K562 (cell line): ENCODE data around the gene CPT1B. TPM values are rescaled to one million over a fixed set of nuclear protein-coding genes. Genes with fewer than 3 reads are reported as not detected.

Experiments
- KDM1A ChIP-seq, 2 experiments: fragments of 450-650 bp; IDR thresholded peaks; 2 replicates each; pipeline ENCODE4 v1.6.1; 2016; ENCODE audit warnings: mild to moderate bottlenecking in 2 of 2
- RAD21 ChIP-seq, 2 experiments: fragments of 250-450 bp in 1 of 2; fragments of 450-650 bp in 1 of 2; sonication (Bioruptor Pico) in 1 of 2; formaldehyde crosslinking in 1 of 2; IDR thresholded peaks in 1 of 2; conservative IDR thresholded peaks in 1 of 2; 2 replicates each; pipeline versions ENCODE4 v1.4.0 to v1.8.0; 2020 to 2022; ENCODE audit warnings: mild to moderate bottlenecking in 2 of 2, moderate library complexity in 1 of 2
- polyA plus RNA-seq, 8 experiments: library from polyadenylated mRNA; depleted of rRNA in 4 of 8; stranded (reverse) in 5 of 8; unstranded in 3 of 8; fragments of >200 nt; fragmentation: Nextera tagmentation in 2 of 8; fragmentation: Illumina TruSeq in 1 of 8; extraction: Ambion mirVana in 2 of 8; extraction: Trizol in 1 of 8; gene quantifications; 2 replicates each; pipeline versions ENCODE4 v1.2.1 to v1.2.3, GENCODE V29; 2011 to 2014; ENCODE audit warnings: inconsistent platforms in 1 of 8, missing spikeins in 1 of 8
- total RNA-seq, 7 experiments: library from RNA; depleted of rRNA in 6 of 7; stranded (reverse); fragments of >200 nt in 6 of 7; fragmentation: Illumina TruSeq in 2 of 7; extraction: Trizol in 2 of 7; gene quantifications; 2 replicates each; pipeline versions ENCODE4 v1.2.1 to v1.2.3, GENCODE V29; 2011 to 2021; ENCODE audit warnings: low replicate concordance in 1 of 7
- TF ChIP-seq, protein P1 (sequence below): IDR thresholded peaks from 2 replicates; pipeline ENCODE4 v1.6.1; 2016; ENCODE audit warnings: missing genetic modification characterization, missing compliant biosample characterization
- TF ChIP-seq, protein P2 (sequence below): fragments of 450-650 bp; IDR thresholded peaks from 2 replicates; pipeline ENCODE4 v1.7.0; 2016; ENCODE audit warnings: borderline replicate concordance
- TF ChIP-seq, protein P3 (sequence below): fragments of 450-650 bp; conservative IDR thresholded peaks from 2 replicates; pipeline ENCODE4 v1.6.1; 2016; ENCODE audit warnings: missing genetic modification characterization, low read depth, mild to moderate bottlenecking, control low read depth, missing compliant biosample characterization

CPT1B gene
- total and polyA plus RNA-seq, 9 of the 15 experiments (the other 6 are each of a cell fraction or from before 2014, with no cell fraction given): 0.35 to 6.1 (median 2.6) TPM

DNA sequence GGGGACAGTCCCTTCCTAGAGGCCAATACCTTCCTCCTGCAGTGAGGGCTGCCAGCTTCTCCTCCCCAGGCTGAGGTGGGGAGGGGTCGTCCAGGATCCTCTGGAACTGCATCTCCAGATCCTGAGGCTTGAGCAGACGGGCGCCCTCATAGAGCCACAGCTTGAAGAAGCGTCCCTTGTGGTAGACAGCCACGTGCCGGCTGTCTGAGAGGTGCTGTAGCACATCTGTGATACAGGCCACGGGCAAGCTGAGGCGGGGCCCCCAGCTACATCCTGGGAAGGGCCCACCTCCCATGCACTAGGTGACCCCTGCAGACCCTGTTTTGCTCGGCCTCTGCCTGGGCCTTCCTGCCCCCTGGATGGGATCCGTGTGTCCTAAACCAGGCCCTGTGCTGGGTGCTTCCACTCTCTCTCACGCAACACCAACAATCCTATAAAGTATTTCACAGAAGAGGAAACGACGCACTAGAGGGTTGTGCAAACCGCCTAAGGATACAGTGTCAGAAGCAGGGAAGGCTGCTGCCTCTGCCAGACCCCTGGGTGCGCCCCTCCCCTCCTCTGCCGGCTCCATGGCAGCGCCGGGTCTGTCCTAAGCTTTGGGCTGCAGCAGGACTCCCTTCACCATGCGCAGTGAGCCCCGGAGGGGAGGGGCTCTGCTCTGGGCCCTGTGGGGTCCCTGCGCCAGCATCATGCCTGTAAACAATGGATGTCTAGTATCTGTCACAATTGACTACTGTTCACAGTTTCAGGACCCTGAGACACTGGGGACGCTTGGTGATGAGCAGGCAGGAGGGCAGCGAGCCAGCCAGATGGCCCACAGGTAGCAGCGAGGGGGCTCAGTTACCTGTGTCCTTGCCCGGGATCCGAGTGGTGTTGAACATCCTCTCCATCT, 4.5 kb downstream of the CPT1B start (continued):
- TF ChIP-seq, protein P1, sequence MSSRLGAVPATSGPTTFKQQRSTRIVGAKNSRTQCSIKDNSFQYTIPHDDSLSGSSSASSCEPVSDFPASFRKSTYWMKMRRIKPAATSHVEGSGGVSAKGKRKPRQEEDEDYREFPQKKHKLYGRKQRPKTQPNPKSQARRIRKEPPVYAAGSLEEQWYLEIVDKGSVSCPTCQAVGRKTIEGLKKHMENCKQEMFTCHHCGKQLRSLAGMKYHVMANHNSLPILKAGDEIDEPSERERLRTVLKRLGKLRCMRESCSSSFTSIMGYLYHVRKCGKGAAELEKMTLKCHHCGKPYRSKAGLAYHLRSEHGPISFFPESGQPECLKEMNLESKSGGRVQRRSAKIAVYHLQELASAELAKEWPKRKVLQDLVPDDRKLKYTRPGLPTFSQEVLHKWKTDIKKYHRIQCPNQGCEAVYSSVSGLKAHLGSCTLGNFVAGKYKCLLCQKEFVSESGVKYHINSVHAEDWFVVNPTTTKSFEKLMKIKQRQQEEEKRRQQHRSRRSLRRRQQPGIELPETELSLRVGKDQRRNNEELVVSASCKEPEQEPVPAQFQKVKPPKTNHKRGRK (tag): no peak
- TF ChIP-seq, protein P2, sequence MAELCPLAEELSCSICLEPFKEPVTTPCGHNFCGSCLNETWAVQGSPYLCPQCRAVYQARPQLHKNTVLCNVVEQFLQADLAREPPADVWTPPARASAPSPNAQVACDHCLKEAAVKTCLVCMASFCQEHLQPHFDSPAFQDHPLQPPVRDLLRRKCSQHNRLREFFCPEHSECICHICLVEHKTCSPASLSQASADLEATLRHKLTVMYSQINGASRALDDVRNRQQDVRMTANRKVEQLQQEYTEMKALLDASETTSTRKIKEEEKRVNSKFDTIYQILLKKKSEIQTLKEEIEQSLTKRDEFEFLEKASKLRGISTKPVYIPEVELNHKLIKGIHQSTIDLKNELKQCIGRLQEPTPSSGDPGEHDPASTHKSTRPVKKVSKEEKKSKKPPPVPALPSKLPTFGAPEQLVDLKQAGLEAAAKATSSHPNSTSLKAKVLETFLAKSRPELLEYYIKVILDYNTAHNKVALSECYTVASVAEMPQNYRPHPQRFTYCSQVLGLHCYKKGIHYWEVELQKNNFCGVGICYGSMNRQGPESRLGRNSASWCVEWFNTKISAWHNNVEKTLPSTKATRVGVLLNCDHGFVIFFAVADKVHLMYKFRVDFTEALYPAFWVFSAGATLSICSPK: no peak
- no peak for TF ChIP-seq RAD21 (CRISPR knock-in tag; conservative IDR thresholded peaks at IDR 0.05 in 1 of 2, IDR thresholded peaks at IDR 0.05 in 1 of 2)
- TF ChIP-seq, protein P3, sequence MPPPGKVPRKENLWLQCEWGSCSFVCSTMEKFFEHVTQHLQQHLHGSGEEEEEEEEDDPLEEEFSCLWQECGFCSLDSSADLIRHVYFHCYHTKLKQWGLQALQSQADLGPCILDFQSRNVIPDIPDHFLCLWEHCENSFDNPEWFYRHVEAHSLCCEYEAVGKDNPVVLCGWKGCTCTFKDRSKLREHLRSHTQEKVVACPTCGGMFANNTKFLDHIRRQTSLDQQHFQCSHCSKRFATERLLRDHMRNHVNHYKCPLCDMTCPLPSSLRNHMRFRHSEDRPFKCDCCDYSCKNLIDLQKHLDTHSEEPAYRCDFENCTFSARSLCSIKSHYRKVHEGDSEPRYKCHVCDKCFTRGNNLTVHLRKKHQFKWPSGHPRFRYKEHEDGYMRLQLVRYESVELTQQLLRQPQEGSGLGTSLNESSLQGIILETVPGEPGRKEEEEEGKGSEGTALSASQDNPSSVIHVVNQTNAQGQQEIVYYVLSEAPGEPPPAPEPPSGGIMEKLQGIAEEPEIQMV (tag): no peak
- no peak for TF ChIP-seq KDM1A (IDR thresholded peaks at IDR 0.05)
